ENCODE results near the gene UBE2H.

UBE2H gene

DNA sequence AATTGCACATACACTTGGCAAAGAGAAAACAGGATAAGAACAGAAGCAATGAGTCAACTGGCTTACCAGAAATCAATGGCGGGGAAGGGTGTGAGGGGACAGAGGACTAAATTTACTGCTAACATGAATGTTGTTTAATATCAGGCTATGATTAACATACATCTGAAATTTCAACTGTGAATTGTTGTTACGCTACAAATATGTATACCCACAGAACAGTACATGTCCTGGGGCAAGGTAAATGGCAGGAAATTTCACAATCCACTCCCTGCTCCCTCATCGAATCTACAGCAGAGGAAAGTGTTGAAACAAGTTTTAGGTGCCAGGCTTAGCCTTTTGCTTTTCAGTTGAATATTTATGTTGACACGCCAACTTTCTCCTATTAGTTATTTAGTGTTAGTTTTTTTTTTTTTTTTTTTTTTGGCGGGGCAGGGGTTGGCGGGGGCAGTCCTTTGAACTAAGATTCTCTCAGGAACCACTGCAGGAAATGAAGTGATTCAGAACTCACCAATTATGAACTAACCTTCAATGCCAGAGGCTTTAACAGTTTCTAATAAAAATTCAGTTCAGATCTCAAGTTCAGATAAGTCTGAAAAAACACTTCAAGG is 99.0 kb downstream of the UBE2H start:
- H3K9ac ChIP-seq (ENCODE audit: low read length): no peak overlapping the region
- no peaks in the 10 kb centered on the region for H3K36me3 ChIP-seq (ENCODE audit: low read length)
- no peak overlapping the region for H3K4me2 ChIP-seq (ENCODE audit: low read depth, low read length, poor library complexity, severe bottlenecking)
- no peak overlapping the region for H3K27ac ChIP-seq (ENCODE audit: low read depth, low read length)
- no peak for TF ChIP-seq EZH2phosphoT487 (conservative IDR thresholded peaks at IDR 0.05; ENCODE audit: low read length)
- TF ChIP-seq, protein P1, sequence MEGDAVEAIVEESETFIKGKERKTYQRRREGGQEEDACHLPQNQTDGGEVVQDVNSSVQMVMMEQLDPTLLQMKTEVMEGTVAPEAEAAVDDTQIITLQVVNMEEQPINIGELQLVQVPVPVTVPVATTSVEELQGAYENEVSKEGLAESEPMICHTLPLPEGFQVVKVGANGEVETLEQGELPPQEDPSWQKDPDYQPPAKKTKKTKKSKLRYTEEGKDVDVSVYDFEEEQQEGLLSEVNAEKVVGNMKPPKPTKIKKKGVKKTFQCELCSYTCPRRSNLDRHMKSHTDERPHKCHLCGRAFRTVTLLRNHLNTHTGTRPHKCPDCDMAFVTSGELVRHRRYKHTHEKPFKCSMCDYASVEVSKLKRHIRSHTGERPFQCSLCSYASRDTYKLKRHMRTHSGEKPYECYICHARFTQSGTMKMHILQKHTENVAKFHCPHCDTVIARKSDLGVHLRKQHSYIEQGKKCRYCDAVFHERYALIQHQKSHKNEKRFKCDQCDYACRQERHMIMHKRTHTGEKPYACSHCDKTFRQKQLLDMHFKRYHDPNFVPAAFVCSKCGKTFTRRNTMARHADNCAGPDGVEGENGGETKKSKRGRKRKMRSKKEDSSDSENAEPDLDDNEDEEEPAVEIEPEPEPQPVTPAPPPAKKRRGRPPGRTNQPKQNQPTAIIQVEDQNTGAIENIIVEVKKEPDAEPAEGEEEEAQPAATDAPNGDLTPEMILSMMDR (IDR thresholded peaks at IDR 0.05; ENCODE audit: insufficient read depth, low read length, poor library complexity, severe bottlenecking): no peak
- H3F3A ChIP-seq (ENCODE audit: insufficient read depth): no peaks in the 10 kb centered on the region
- no peak overlapping the region for H2AFZ ChIP-seq (ENCODE audit: low read depth, low read length, severe bottlenecking)
- H4K20me1 ChIP-seq (ENCODE audit: low read depth, low read length): no peaks in the 10 kb centered on the region
- H3K4me3 ChIP-seq (ENCODE audit: insufficient read depth, low read length, poor library complexity, severe bottlenecking): no peak overlapping the region
- no peaks in the 10 kb centered on the region for H3K9me3 ChIP-seq (ENCODE audit: insufficient read depth, low read length)
- H3K27me3 ChIP-seq (ENCODE audit: low read length): no peaks in the 10 kb centered on the region
- no peaks in the 10 kb centered on the region for H3K9me2 ChIP-seq (replicated peaks; ENCODE audit: insufficient read depth, low read length)
- H3K79me2 ChIP-seq (ENCODE audit: insufficient read depth, low read length): no peaks in the 10 kb centered on the region

GRCh38 chr7:129851809-129852208 is 101.0 kb downstream of the UBE2H start:
- Histone ChIP-seq H3K9me3 (ENCODE audit: insufficient read depth, low read length) (no peaks in the 10 kb centered on the region), H3K4me3 (ENCODE audit: insufficient read depth, low read length, poor library complexity, severe bottlenecking) (no peak overlapping the region), H3F3A (ENCODE audit: insufficient read depth) (no peaks in the 10 kb centered on the region), H3K27me3 (ENCODE audit: low read length) (no peaks in the 10 kb centered on the region), H3K36me3 (ENCODE audit: low read length) (no peaks in the 10 kb centered on the region), H4K20me1 (ENCODE audit: low read depth, low read length) (no peaks in the 10 kb centered on the region), H3K9ac (ENCODE audit: low read length) (no peak overlapping the region), H3K27ac (ENCODE audit: low read depth, low read length) (no peak overlapping the region), H2AFZ (ENCODE audit: low read depth, low read length, severe bottlenecking) (no peak overlapping the region), H3K9me2 (replicated peaks; ENCODE audit: insufficient read depth, low read length) (no peaks in the 10 kb centered on the region), H3K79me2 (ENCODE audit: insufficient read depth, low read length) (no peaks in the 10 kb centered on the region), H3K4me2 (ENCODE audit: low read depth, low read length, poor library complexity, severe bottlenecking) (no peak overlapping the region)
- TF ChIP-seq, protein P1 (IDR thresholded peaks at IDR 0.05; ENCODE audit: insufficient read depth, low read length, poor library complexity, severe bottlenecking): no peak
- no peak for TF ChIP-seq EZH2phosphoT487 (conservative IDR thresholded peaks at IDR 0.05; ENCODE audit: low read length)

DNA sequence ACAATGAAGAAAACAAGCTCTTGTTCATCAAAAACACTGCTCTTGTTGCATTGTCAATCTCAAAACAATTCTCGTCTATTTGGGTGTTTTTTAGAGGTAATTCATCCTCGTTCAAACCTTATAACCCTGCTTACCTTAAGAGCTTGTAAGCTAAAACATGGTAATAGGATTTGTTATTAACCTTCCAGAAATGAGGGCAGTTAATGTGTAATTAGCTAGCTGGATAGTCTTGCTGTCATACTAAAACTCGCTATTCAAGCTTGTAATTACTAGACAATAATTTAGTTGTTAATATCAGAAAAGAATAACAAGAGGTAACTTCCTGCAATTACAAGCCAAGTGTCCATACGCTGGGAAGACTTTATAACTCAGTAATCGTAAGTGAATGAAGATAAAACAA is 101.6 kb downstream of the UBE2H start:
- no peak overlapping the region for H3K9ac ChIP-seq (ENCODE audit: low read length)
- no peaks in the 10 kb centered on the region for H3K79me2 ChIP-seq (ENCODE audit: insufficient read depth, low read length)
- H3K4me3 ChIP-seq (ENCODE audit: insufficient read depth, low read length, poor library complexity, severe bottlenecking): no peak overlapping the region
- no peak overlapping the region for H3K4me2 ChIP-seq (ENCODE audit: low read depth, low read length, poor library complexity, severe bottlenecking)
- TF ChIP-seq, protein P1 (IDR thresholded peaks at IDR 0.05; ENCODE audit: insufficient read depth, low read length, poor library complexity, severe bottlenecking): no peak
- TF ChIP-seq EZH2phosphoT487 (conservative IDR thresholded peaks at IDR 0.05; ENCODE audit: low read length): no peak
- no peak overlapping the region for H2AFZ ChIP-seq (ENCODE audit: low read depth, low read length, severe bottlenecking)
- H3K27ac ChIP-seq (ENCODE audit: low read depth, low read length): no peak overlapping the region
- H3K36me3 ChIP-seq (ENCODE audit: low read length): no peaks in the 10 kb centered on the region
- H3K27me3 ChIP-seq (ENCODE audit: low read length): no peaks in the 10 kb centered on the region
- no peaks in the 10 kb centered on the region for H3K9me3 ChIP-seq (ENCODE audit: insufficient read depth, low read length)
- no peaks in the 10 kb centered on the region for H3F3A ChIP-seq (ENCODE audit: insufficient read depth)
- no peaks in the 10 kb centered on the region for H3K9me2 ChIP-seq (replicated peaks; ENCODE audit: insufficient read depth, low read length)
- H4K20me1 ChIP-seq (ENCODE audit: low read depth, low read length): no peaks in the 10 kb centered on the region
